ENCODE results near the gene LZTFL1.

GRCh38 chr3:45776301-45776595, 65.7 kb downstream of the LZTFL1 start:
- TF ChIP-seq CTCF (IDR thresholded peaks at IDR 0.05; ENCODE audit: insufficient read depth, low read length, poor library complexity, severe bottlenecking) (no peak), EZH2phosphoT487 (conservative IDR thresholded peaks at IDR 0.05; ENCODE audit: low read length) (no peak)

All from SU-DHL-6 (cell line).